Measurements from ENCODE around the gene ATP8B4. TPM values are rescaled to one million over a fixed set of nuclear protein-coding genes. Genes with fewer than 3 reads are reported as not detected.

ATP8B4 gene
- total and polyA plus RNA-seq, 2 donors (not counting 1 experiment from before 2014, with no cell fraction given): 3.5 to 19.5 TPM

DNA sequence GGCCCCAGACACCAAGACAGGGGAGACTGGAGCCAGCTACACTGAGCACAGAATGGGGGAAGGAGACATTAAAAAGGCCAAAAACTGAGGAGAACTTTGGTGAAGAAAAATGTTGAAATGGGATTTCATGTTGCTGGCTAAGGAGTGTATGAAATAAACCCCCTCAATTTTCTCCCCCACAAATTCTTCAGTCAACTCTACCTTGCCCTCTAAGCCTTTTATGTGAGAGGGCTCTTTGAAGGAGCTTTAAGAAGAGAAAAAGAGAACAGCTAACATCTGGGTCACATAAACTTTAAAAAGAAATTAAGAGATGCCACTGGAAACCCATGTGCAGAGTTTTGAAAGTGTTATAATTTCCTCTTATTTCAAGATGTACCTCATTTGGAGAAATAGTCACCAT lies 88.6 kb downstream of the ATP8B4 start:
- Histone ChIP-seq H3K27me3 (ENCODE audit: control insufficient read depth, insufficient read depth, low read length) (no peaks in the 10 kb centered on the region), H2AFZ (ENCODE audit: low read length) (no peak overlapping the region), H4K20me1 (ENCODE audit: control insufficient read depth, extremely low read depth, insufficient read depth, low read length) (no peaks in the 10 kb centered on the region), H3K27ac (ENCODE audit: insufficient read depth, low read length) (no peak overlapping the region), H3K4me3 (replicated peaks in 1 of 4; ENCODE audit: control extremely low read depth in 1 of 4, insufficient read depth in 1 of 4, low read depth in 3 of 4, low read length in 4 of 4) (no peak overlapping the region), H3K36me3 (ENCODE audit: control insufficient read depth, insufficient read depth, low read length) (no peaks in the 10 kb centered on the region), H3K4me1 (ENCODE audit: control insufficient read depth, extremely low read depth, insufficient read depth, low read length) (no peaks in the 10 kb centered on the region), H3K9me3 (ENCODE audit: control insufficient read depth, insufficient read depth, low read depth, low read length) (no peaks in the 10 kb centered on the region), H3K79me2 (ENCODE audit: control insufficient read depth, insufficient read depth, low read length) (no peaks in the 10 kb centered on the region), H3K9ac (ENCODE audit: insufficient read depth, low read length) (no peak overlapping the region), H3K4me2 (ENCODE audit: extremely low read depth, insufficient read depth, low read length) (no peak overlapping the region)
- DNase-seq (ENCODE audit: low read depth in 2 of 2): no peak
- TF ChIP-seq CTCF (conservative IDR thresholded peaks at IDR 0.05 in 1 of 2, IDR thresholded peaks at IDR 0.05 in 1 of 2; ENCODE audit: low read depth in 1 of 2, low read length in 2 of 2): no peak
- no peak for TF ChIP-seq EZH2 (IDR thresholded peaks at IDR 0.05; ENCODE audit: low read length, missing control alignments)

- H3K4me2 ChIP-seq (ENCODE audit: extremely low read depth, insufficient read depth, low read length): no peak overlapping the region
- peak in 1 of 2 donors; percentile 20 for DNase-seq (ENCODE audit: low read depth in 2 of 2)
- H4K20me1 ChIP-seq (ENCODE audit: control insufficient read depth, extremely low read depth, insufficient read depth, low read length): no peaks in the 10 kb centered on the region
- no peak overlapping the region for H3K4me3 ChIP-seq (replicated peaks in 1 of 4; ENCODE audit: control extremely low read depth in 1 of 4, insufficient read depth in 1 of 4, low read depth in 3 of 4, low read length in 4 of 4)
- no peak overlapping the region for H3K27ac ChIP-seq (ENCODE audit: insufficient read depth, low read length)
- H3K9me3 ChIP-seq (ENCODE audit: control insufficient read depth, insufficient read depth, low read depth, low read length): no peaks in the 10 kb centered on the region
- no peaks in the 10 kb centered on the region for H3K27me3 ChIP-seq (ENCODE audit: control insufficient read depth, insufficient read depth, low read length)
- no peaks in the 10 kb centered on the region for H3K4me1 ChIP-seq (ENCODE audit: control insufficient read depth, extremely low read depth, insufficient read depth, low read length)
- no peak overlapping the region for H3K9ac ChIP-seq (ENCODE audit: insufficient read depth, low read length)
- H2AFZ ChIP-seq (ENCODE audit: low read length): no peak overlapping the region
- no peaks in the 10 kb centered on the region for H3K79me2 ChIP-seq (ENCODE audit: control insufficient read depth, insufficient read depth, low read length)
- no peak for TF ChIP-seq EZH2 (IDR thresholded peaks at IDR 0.05; ENCODE audit: low read length, missing control alignments)
- no peak for TF ChIP-seq CTCF (conservative IDR thresholded peaks at IDR 0.05 in 1 of 2, IDR thresholded peaks at IDR 0.05 in 1 of 2; ENCODE audit: low read depth in 1 of 2, low read length in 2 of 2)
- no peaks in the 10 kb centered on the region for H3K36me3 ChIP-seq (ENCODE audit: control insufficient read depth, insufficient read depth, low read length)
These were observed 90.7 kb downstream of the ATP8B4 start for GRCh38 chr15:50028326-50028725.

- Histone ChIP-seq H3K9ac (ENCODE audit: insufficient read depth, low read length) (no peak overlapping the region), H2AFZ (ENCODE audit: low read length) (peak overlapping the region; percentile 29), H3K4me3 (replicated peaks in 1 of 4; ENCODE audit: control extremely low read depth in 1 of 4, insufficient read depth in 1 of 4, low read depth in 3 of 4, low read length in 4 of 4) (peak overlapping the region in 1 of 4 experiments; percentile 9), H3K79me2 (ENCODE audit: control insufficient read depth, insufficient read depth, low read length) (no peaks in the 10 kb centered on the region), H3K4me1 (ENCODE audit: control insufficient read depth, extremely low read depth, insufficient read depth, low read length) (no peaks in the 10 kb centered on the region), H3K36me3 (ENCODE audit: control insufficient read depth, insufficient read depth, low read length) (no peaks in the 10 kb centered on the region), H3K27ac (ENCODE audit: insufficient read depth, low read length) (no peak overlapping the region), H3K9me3 (ENCODE audit: control insufficient read depth, insufficient read depth, low read depth, low read length) (no peaks in the 10 kb centered on the region), H4K20me1 (ENCODE audit: control insufficient read depth, extremely low read depth, insufficient read depth, low read length) (no peaks in the 10 kb centered on the region), H3K4me2 (ENCODE audit: extremely low read depth, insufficient read depth, low read length) (no peak overlapping the region), H3K27me3 (ENCODE audit: control insufficient read depth, insufficient read depth, low read length) (no peaks in the 10 kb centered on the region)
- DNase-seq (ENCODE audit: low read depth in 2 of 2): peak; percentile 6 to 51
- TF ChIP-seq CTCF (conservative IDR thresholded peaks at IDR 0.05 in 1 of 2, IDR thresholded peaks at IDR 0.05 in 1 of 2; ENCODE audit: low read depth in 1 of 2, low read length in 2 of 2): no peak
- no peak for TF ChIP-seq EZH2 (IDR thresholded peaks at IDR 0.05; ENCODE audit: low read length, missing control alignments)
These were observed 94.8 kb downstream of the ATP8B4 start for GRCh38 chr15:50024281-50024680.
